HK-2 (cell line): Measurements from ENCODE around the gene SRBD1.

Experiments used
- DNase-seq: peaks from one replicate; pipeline ENCODE4 v3.0.0-alpha.2; 2018; ENCODE audit not compliant: unreplicated experiment

SRBD1 gene

GRCh38 chr2:45595721-45596435 lies 15.2 kb downstream of the SRBD1 start:
- DNase-seq = peak; percentile 22

DNA sequence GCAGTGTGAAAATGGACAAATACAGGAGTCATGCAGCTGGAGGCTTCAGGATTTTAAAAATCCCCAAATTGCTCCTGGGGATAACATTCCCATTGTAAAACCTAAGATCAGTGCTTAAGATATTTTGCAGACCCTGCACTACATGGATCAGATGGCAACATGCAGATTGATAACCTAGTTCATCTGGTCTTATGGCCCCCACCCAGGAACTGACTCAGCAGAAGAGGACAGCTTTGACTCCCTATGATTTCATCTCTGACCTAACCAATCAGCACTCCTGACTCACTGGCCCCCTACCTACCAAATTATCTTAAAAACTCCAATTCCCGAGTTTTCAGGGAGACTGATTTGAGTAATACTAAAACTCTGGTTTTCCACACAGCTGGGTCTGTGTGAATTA lies 20.0 kb downstream of the SRBD1 start:
- DNase-seq = no peak

DNA sequence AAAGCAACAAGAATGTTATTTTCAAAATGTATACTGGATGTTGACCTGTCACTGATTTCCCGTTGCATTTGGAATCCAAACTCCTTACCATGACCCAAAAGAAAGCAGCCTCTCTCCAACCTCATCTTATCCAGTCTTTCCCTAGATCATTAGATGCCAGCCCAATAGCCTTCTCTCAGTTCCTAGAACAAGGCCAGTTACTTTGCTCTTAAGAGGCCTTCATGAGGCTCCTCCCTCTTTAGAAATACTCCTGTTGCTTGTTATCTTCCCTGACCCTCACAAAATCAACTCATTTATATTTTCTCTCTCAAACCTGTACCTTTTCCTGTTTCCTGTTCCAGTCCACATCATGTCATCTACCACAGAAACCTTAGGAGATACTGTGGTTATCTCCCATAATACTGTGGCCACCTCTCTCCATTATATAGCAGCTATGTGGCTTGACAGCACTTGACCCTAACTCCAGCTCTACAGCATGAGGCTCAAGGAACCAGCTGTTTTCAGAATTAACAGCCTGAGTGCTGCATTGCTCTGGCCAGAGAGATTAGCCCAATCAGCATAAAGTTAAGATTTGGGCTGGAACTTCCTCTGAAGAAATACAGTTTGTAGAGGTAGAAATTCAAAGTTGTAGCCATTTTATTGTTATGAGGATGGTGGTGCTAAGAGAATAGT lies 22.8 kb downstream of the SRBD1 start:
- no peak for DNase-seq

GRCh38 chr2:45586600-45586999 lies 24.5 kb downstream of the SRBD1 start:
- no peak for DNase-seq

DNA sequence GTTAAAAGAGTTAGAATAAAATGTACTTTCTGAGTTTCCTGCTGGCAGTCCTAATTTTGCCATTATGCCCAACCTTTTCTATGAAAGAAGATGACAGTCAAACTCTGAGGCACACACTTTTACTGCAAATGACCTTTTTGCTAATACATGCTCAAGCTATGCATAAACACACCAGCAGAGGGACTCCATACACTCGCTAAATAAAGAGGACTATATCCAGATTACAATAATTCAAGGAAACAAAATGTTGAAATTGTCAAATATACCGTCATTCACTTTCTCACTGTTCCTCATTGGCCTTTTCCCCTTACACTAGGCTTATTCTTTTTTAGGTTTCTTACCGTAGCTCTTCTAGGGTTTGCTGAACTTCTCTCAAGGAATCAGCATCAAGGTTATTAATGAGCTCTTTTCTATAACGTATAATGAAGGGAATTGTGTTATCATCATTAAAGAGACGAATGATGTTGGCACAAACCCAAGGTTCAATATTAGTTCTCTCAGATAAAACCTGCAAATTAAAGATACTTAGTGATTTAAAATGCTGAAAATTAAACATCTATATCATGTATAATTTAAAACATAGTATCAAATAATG lies 25.7 kb downstream of the SRBD1 start:
- no peak for DNase-seq

DNA sequence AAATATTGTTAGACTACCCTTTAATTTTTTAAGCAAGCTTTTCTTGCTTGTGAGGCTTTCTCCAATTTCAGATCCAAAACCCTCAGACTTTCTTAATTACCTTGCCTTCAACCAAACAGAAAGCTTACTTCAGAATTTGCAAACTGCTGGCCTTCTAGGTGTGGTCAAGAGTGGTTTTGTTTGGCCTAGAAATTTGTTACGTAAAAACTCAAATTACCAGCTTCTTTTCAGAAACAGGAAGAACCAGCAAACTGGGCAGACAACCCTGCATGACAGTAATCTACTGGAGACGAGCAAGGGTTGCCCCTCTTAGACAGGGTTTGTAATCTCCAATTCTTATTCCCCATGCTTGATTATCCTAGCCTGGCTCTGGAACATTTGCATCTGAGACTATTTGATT lies 27.1 kb downstream of the SRBD1 start:
- DNase-seq = no peak

GRCh38 chr2:45582522-45582921 lies 28.5 kb downstream of the SRBD1 start:
- DNase-seq = no peak

- no peak for DNase-seq
Observed at GRCh38 chr2:45578056-45578843, 32.8 kb downstream of the SRBD1 start.

DNA sequence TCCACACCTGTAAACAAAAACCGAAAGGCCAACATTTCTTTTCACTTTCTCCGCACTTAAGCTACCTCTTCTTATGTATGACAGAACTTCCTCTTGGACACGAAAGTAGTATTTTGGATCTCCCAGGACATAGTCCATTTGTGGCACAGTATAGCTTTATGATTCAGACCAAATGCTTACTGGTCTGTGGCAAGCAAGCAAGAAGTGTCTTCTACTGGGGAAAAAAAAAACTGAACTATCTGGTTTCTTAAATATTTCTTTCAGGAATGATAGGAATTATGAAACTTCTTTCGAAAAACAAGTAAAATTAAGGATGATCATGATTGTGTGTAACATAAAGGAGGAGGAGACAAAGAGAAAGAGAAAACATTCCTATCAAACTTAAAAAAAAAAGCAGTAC lies 33.6 kb downstream of the SRBD1 start:
- no peak for DNase-seq

GRCh38 chr2:45575881-45576280 lies 35.2 kb downstream of the SRBD1 start:
- DNase-seq = no peak

- no peak for DNase-seq
Observed at GRCh38 chr2:45572979-45573378, 38.1 kb downstream of the SRBD1 start.

DNA sequence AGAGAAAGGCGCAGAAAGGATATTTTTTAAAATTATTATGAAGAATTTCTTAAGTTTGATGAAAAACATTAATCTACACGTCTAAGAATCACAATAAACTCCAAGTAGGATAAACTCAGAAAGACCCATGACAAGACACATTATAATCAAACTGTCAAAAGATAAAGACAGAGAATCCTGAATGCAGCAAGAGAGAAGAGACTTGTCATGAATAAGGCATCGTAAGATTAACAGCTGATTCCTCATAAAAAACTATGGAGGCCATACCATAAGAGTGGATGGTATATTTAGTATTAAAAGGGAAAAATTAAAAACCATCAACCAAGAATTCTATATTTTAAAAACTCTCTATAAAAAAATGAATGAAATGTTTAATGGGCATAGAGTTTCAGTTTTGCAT lies 39.1 kb downstream of the SRBD1 start:
- no peak for DNase-seq

GRCh38 chr2:45570671-45571334 lies 40.3 kb downstream of the SRBD1 start:
- DNase-seq = no peak

GRCh38 chr2:45568935-45569334 lies 42.1 kb downstream of the SRBD1 start:
- DNase-seq = no peak

DNA sequence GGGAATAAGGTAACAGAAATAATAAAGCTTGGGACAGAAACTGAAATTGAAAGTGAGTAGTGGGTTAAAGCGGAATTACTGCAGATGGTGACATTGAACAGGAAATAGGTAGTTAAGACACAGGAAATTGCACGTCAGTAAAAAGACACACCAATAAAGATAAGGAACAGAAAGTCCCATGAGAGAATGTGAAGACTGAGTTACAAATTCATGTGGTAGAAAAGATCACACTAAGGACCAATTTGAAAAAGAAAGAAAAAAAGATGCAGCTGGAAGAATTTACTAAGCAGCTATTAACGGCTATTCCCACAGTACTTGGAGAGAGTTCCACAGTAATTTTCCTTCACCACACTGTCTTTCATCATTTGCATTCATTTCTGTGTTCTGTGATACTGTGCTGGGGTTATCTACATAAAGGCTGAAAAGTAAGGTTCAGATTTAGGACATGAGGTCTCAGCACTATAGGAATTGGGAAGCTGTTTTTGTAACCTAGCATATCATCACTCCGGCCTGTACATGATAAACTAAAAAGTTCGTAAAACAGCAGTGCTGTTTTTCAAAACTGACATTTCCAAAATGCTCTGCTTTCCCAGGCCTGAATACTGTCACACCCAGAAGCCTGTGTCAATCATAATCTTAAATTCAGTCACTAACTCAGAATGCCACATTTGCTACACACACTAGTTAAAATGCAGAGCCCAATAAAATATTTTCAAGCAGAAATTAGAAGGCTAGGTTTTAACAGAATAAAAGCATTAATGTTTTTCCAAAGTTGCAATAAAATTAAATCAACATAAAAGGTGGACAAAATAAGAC lies 42.9 kb downstream of the SRBD1 start:
- no peak for DNase-seq

GRCh38 chr2:45567288-45567963 lies 43.6 kb downstream of the SRBD1 start:
- DNase-seq = no peak

DNA sequence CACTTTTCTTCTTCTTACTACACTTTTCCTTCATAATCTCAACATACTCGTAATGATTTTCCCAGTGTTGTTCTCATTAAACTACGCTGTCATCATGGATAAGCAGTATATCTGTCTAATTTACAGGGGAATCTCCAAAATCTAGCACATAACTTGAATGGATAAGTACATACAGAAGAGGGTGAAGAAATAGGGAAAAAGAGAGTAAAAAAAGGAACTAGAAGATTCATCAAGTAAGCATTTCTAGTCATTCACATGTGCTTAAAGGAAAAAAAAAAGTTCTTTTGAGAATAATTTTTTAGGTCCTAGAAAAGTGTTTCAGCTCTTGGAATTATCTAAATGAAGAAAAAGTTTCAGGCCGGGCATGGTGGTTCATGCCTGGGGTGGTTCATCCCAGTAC lies 51.6 kb downstream of the SRBD1 start:
- DNase-seq = no peak

DNA sequence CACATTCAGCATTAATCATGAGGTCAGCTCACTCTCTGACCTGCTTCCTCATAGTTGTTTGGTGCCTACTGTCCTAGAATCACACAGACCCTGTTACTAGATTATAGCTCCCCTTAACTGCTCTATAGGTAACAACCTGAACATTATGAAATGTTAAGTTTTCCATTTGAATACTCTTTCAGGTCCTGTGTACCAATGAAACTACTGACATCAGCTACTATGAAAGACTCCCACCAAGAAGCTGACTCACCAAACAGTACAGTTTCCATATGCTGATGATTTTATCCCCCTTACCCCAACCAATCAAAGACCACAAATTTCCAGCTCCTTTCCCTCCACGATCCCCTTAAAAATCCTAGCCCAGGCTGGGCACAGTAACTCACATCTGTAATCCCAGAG lies 56.3 kb downstream of the SRBD1 start:
- DNase-seq = no peak

GRCh38 chr2:45554073-45554741 lies 56.9 kb downstream of the SRBD1 start:
- no peak for DNase-seq

GRCh38 chr2:45551862-45552261 lies 59.2 kb downstream of the SRBD1 start:
- no peak for DNase-seq
